WTC11 (cell line): Measurements from ENCODE around the gene ARID3C. TPM values are rescaled to one million over a fixed set of nuclear protein-coding genes. Genes with fewer than 3 reads are reported as not detected.

Source experiments
- ATAC-seq: fragments of 200-7000 bp; cut with Tn5 transposase; 2 replicates; pipeline ENCODE4 v1.10.0; 2021; ENCODE audit warnings: mild to moderate bottlenecking, moderate library complexity
- CTCF ChIA-PET: fragments of 300-600 bp; sonication (Branson Sonifier 250); formaldehyde crosslinking; loops from one replicate; lab custom pipeline; 2021; ENCODE audit warnings: antibody characterized with exemption; lab: Charles Lee
- POLR2A ChIA-PET: fragments of 350-600 bp; sonication (Branson Sonifier 250); formaldehyde crosslinking; loops from one replicate; lab custom pipeline; 2021; ENCODE audit warnings: antibody characterized with exemption; lab: Charles Lee
- DNase-seq: peaks from one replicate; pipeline ENCODE4 v3.0.0; 2021; ENCODE audit warnings: low spot score
- H3K27ac Mint-ChIP-seq: 2 replicates; pipeline ENCODE4 v1.8.0; 2021; ENCODE audit warnings: mixed read lengths
- H3K27me3 Mint-ChIP-seq: 2 replicates; pipeline ENCODE4 v1.8.0; 2021; ENCODE audit warnings: low read depth, mild to moderate bottlenecking, moderate library complexity, mixed read lengths
- H3K36me3 Mint-ChIP-seq: 2 replicates; pipeline ENCODE4 v1.8.0; 2021; ENCODE audit warnings: mixed read lengths
- H3K4me1 Mint-ChIP-seq: 2 replicates; pipeline ENCODE4 v1.8.0; 2022; ENCODE audit warnings: mixed read lengths
- H3K4me3 Mint-ChIP-seq: 2 replicates; pipeline ENCODE4 v1.8.0; 2021; ENCODE audit warnings: mild to moderate bottlenecking, moderate library complexity, mixed read lengths
- H3K9me3 Mint-ChIP-seq: 2 replicates; pipeline ENCODE4 v1.8.0; 2021; ENCODE audit warnings: mixed read lengths
- AFF4 ChIP-seq: sonication (generic); formaldehyde crosslinking; IDR thresholded peaks from 2 replicates; pipeline ENCODE4 v1.8.1; 2023; ENCODE audit warnings: mild to moderate bottlenecking, missing genetic modification reagents, borderline replicate concordance
- CTCF ChIP-seq: fragments of 200-600 bp; IDR thresholded peaks from 2 replicates; pipeline ENCODE4 v1.8.0; 2022; ENCODE audit warnings: antibody characterized with exemption
- GTF2I ChIP-seq: fragments of 250-450 bp; sonication (Bioruptor Pico); conservative IDR thresholded peaks from 2 replicates; pipeline ENCODE4 v1.4.0; 2021; ENCODE audit warnings: mild to moderate bottlenecking
- HMGXB4 ChIP-seq: sonication (generic); formaldehyde crosslinking; IDR thresholded peaks from 2 replicates; pipeline ENCODE4 v1.8.1; 2023; ENCODE audit warnings: mild to moderate bottlenecking, moderate library complexity, missing genetic modification reagents
- KAT7 ChIP-seq: sonication (generic); formaldehyde crosslinking; IDR thresholded peaks from 2 replicates; pipeline ENCODE4 v1.8.1; 2023; ENCODE audit warnings: missing genetic modification reagents, mild to moderate bottlenecking, borderline replicate concordance
- NR1H2 ChIP-seq: sonication (generic); formaldehyde crosslinking; IDR thresholded peaks from 2 replicates; pipeline ENCODE4 v1.9.0; 2021; ENCODE audit warnings: mild to moderate bottlenecking, moderate library complexity, missing genetic modification reagents
- NR3C1 ChIP-seq: sonication (generic); formaldehyde crosslinking; conservative IDR thresholded peaks from 2 replicates; pipeline ENCODE4 v1.8.1; 2023; ENCODE audit warnings: low read depth, mild to moderate bottlenecking, missing genetic modification reagents
- TP53 ChIP-seq: sonication (generic); formaldehyde crosslinking; IDR thresholded peaks from 2 replicates; pipeline ENCODE4 v1.8.1; 2023; ENCODE audit warnings: mild to moderate bottlenecking, missing genetic modification reagents
- ZNF416 ChIP-seq: fragments of 250-450 bp; sonication (Bioruptor Pico); IDR thresholded peaks from 2 replicates; pipeline ENCODE4 v1.9.0; 2021; ENCODE audit warnings: mild to moderate bottlenecking, inconsistent platforms
- total RNA-seq: library from RNA; stranded (reverse); gene quantifications from 3 replicates; pipeline ENCODE4 v1.2.3, GENCODE V29; 2021
- TF ChIP-seq, protein P1 (sequence below): sonication (generic); formaldehyde crosslinking; IDR thresholded peaks from 2 replicates; pipeline ENCODE4 v1.8.0; 2022; ENCODE audit warnings: mild to moderate bottlenecking, missing genetic modification reagents

Gene ARID3C
- total RNA-seq, 1 experiment from 2014 or later: 0.15 TPM

DNA sequence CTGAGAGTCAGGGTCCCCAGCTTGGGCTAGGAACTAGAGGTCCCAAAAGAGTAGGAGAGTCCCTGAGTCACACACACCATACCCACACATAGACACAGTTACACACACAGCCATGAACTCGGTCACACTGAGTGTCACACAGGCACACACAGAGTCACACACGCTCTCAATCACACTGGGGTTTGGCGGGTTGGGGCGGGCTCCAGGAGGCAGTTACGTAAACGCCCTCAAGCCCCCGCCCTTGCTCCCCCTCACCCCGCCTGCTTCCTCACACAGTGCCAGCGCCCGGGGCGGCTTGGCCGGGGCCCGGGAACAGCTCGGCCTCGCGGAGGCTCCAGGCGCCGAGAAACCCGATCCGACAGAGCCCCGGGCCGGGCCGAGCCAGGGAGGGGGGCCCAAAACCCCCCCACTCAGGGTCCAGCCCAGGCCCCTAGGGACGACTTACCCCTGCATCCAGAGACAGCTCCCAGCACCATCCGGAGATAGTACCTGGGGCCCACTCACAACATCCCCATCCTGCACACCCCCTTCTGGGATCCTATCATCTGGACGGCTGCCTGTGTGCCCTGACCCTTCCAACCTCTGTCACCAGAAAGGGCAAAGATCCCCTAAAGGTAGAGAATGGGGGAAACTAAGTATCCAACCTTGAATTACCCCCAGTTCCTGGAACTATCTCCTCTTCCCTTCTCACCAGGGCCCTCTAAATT lies 35.8 kb downstream of the ARID3C start (continued):
- TF ChIP-seq, protein P1, sequence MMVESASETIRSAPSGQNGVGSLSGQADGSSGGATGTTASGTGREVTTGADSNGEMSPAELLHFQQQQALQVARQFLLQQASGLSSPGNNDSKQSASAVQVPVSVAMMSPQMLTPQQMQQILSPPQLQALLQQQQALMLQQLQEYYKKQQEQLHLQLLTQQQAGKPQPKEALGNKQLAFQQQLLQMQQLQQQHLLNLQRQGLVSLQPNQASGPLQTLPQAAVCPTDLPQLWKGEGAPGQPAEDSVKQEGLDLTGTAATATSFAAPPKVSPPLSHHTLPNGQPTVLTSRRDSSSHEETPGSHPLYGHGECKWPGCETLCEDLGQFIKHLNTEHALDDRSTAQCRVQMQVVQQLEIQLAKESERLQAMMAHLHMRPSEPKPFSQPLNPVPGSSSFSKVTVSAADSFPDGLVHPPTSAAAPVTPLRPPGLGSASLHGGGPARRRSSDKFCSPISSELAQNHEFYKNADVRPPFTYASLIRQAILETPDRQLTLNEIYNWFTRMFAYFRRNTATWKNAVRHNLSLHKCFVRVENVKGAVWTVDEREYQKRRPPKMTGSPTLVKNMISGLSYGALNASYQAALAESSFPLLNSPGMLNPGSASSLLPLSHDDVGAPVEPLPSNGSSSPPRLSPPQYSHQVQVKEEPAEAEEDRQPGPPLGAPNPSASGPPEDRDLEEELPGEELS: no peak
- no peak for TF ChIP-seq NR1H2
- TF ChIP-seq NR3C1 (CRISPR knock-in tag): no peak
- no peak for TF ChIP-seq AFF4 (CRISPR knock-in tag)

DNA sequence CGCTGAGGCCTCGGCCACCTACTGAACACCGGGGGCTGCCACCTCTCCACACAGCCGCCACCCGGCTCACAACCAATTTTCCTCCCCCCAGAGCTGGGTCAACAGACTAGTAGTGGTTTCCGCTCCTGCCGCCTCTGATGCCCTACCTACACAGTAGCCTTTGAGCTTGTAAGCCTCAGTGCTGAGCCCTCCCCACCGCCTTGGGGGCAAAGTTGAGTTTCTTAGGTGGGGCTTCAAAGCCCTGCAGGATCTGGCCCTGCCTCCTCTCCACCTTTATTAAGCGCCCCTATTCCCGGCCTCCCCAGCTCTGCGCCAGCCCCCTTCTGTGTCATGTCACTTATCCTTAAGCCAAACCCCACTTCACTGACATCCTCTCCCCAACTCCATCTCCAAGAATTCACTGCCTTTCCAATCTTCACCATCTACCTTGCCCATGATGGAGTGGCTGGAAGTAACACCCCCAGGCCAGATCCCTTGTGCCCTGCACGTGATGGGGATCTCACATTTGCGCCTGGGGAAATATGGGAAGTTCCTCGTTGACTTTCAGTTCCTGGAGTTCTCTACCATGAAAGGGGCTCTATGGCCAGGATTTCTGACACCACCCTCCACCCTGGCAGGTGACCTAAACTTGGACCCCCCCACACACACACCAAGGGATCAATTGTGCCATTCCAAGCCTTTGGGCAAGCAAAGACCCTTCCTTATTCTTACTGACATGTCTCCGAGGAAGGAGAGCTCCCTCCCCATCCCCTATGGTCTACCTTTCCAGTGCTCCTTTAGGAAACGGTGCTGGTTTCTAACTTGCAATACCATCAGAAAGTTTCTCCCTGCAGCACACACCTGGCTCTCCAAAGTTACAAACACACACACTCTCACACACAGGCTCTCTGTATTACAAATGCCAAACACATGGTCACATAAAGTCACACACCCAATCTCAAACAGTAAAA lies 36.7 kb downstream of the ARID3C start:
- no peak for ATAC-seq
- ChIA-PET POLR2A (interaction anchor here (0.6 to 1.2 kb wide), 5 partner anchors 9 to 215 kb away, joined by 3 to 6 read pairs (median 3); no protein-coding TSS in a partner anchor), CTCF (interaction anchor here (0.6 to 4.1 kb wide), 54 partner anchors 8 to 1198 kb away, joined by 3 to 192 read pairs (median 6); partner anchors contain the start of genes ARID3C, DCTN3, ENHO and FAM219A)
- peaks cover 70% of the 10 kb centered on the region for H3K27me3 Mint-ChIP-seq
- H3K4me1 Mint-ChIP-seq: peaks cover 27% of the 10 kb centered on the region
- no peaks in the 10 kb centered on the region for H3K36me3 Mint-ChIP-seq
- H3K9me3 Mint-ChIP-seq: no peaks in the 10 kb centered on the region
- H3K27ac Mint-ChIP-seq: no peak overlapping the region
- no peak for DNase-seq
- peak overlapping the region; percentile 41 for H3K4me3 Mint-ChIP-seq
- TF ChIP-seq ZNF416 (CRISPR knock-in tag): no peak
- TF ChIP-seq TP53 (CRISPR knock-in tag): 0 out of 2 replicates have a peak, but pooled peaks have one; percentile 2
- peak; percentile 22 for TF ChIP-seq CTCF
- TF ChIP-seq, all 79 proteins: peak for 2

- peaks cover 79% of the 10 kb centered on the region for H3K27me3 Mint-ChIP-seq
- peaks cover 32% of the 10 kb centered on the region for H3K4me1 Mint-ChIP-seq
- ChIA-PET POLR2A (interaction anchor here (0.6 to 1.4 kb wide), 7 partner anchors 8 to 214 kb away, joined by 3 to 6 read pairs (median 3); no protein-coding TSS in a partner anchor), CTCF (interaction anchor here (0.6 to 4.1 kb wide), 53 partner anchors 9 to 336 kb away, joined by 3 to 192 read pairs (median 6); partner anchors contain the start of genes ARID3C, DCTN3, ENHO and FAM219A)
- H3K4me3 Mint-ChIP-seq: peak overlapping the region; percentile 78
- peak; percentile 93 for DNase-seq
- no peak overlapping the region for H3K27ac Mint-ChIP-seq
- ATAC-seq: peak; percentile 64
- H3K36me3 Mint-ChIP-seq: no peaks in the 10 kb centered on the region
- H3K9me3 Mint-ChIP-seq: no peaks in the 10 kb centered on the region
- 0 out of 2 replicates have a peak, but pooled peaks have one; percentile 51 for TF ChIP-seq KAT7
- no peak for TF ChIP-seq AFF4 (CRISPR knock-in tag)
- TF ChIP-seq HMGXB4 (CRISPR knock-in tag): 0 out of 2 replicates have a peak, but pooled peaks have one; percentile 53
- 0 out of 2 replicates have a peak, but pooled peaks have one; percentile 2 for TF ChIP-seq GTF2I
- TF ChIP-seq CTCF: peak; percentile 89
- 0 out of 2 replicates have a peak, but pooled peaks have one; percentile 5 for TF ChIP-seq TP53 (CRISPR knock-in tag)
Measured at GRCh38 chr9:34591248-34591916, 37.5 kb downstream of the ARID3C start.
